Measurements from ENCODE around the gene TSPAN31.

The TSPAN31 gene

DNA sequence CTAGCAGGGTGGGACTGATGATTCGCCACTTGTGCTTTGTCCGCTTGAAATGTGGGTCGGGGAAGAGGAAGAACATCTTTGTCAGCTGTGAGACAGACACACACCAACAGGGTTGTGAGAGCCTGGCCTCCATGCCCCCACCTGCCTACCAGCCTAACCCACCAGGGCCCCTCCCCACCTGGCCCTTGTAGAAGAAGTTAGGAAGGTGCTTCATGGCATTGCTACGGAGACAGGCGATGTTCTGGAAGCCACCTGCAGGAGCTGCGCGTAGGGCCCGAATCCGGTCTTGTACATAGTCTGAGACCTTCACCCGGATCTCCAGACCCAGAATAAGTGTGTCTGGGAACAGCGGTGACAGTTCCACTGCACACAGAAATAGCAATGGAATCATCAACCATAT, 24.8 kb downstream of the TSPAN31 start:
- Histone ChIP-seq H3K4me3 (ENCODE audit: low read depth, low read length, poor library complexity, severe bottlenecking) (no peak overlapping the region), H3K4me1 (ENCODE audit: insufficient read depth, low read length, severe bottlenecking) (peaks cover 36% of the 10 kb centered on the region), H4K20me1 (ENCODE audit: insufficient read depth, low read length) (no peaks in the 10 kb centered on the region), H3F3A (ENCODE audit: insufficient read depth, low read length) (no peaks in the 10 kb centered on the region), H2AFZ (ENCODE audit: low read length) (no peak overlapping the region), H3K27me3 (ENCODE audit: insufficient read depth, low read length) (peaks cover 13% of the 10 kb centered on the region), H3K9me2 (ENCODE audit: low read depth, low read length) (no peaks in the 10 kb centered on the region), H3K9ac (ENCODE audit: low read length) (no peak overlapping the region), H3K36me3 (ENCODE audit: insufficient read depth, low read length) (peaks cover 35% of the 10 kb centered on the region), H3K27ac (ENCODE audit: low read depth, low read length, poor library complexity, severe bottlenecking) (no peak overlapping the region), H3K79me2 (ENCODE audit: insufficient read depth, low read length) (no peaks in the 10 kb centered on the region), H3K4me2 (ENCODE audit: low read length) (no peak overlapping the region), H3K9me3 (ENCODE audit: low read length) (no peaks in the 10 kb centered on the region)
- no peak for TF ChIP-seq EZH2 (IDR thresholded peaks at IDR 0.05; ENCODE audit: borderline replicate concordance, low read length)
- TF ChIP-seq, protein P1, sequence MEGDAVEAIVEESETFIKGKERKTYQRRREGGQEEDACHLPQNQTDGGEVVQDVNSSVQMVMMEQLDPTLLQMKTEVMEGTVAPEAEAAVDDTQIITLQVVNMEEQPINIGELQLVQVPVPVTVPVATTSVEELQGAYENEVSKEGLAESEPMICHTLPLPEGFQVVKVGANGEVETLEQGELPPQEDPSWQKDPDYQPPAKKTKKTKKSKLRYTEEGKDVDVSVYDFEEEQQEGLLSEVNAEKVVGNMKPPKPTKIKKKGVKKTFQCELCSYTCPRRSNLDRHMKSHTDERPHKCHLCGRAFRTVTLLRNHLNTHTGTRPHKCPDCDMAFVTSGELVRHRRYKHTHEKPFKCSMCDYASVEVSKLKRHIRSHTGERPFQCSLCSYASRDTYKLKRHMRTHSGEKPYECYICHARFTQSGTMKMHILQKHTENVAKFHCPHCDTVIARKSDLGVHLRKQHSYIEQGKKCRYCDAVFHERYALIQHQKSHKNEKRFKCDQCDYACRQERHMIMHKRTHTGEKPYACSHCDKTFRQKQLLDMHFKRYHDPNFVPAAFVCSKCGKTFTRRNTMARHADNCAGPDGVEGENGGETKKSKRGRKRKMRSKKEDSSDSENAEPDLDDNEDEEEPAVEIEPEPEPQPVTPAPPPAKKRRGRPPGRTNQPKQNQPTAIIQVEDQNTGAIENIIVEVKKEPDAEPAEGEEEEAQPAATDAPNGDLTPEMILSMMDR (IDR thresholded peaks at IDR 0.05; ENCODE audit: low read length): no peak

DNA sequence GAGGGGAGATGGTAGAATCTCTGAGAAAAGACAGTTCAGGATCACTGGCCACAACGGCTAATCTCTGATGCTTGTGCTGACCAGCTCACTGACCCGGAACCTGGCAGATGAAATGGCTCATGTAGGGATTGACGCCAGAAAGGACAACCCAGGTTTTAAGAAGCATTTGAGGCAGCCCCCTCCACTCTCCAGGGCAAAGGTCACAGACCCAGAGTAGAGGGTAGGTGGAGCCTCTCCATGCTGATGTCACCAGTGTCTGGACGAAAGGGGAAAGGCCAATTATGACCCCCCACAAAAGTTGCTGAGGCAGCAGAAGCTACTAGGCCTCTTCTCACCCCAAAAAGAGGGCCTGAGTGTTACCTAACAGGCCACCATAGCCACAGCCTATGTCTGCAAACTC, 25.9 kb downstream of the TSPAN31 start:
- Histone ChIP-seq H3K4me2 (ENCODE audit: low read length) (peak overlapping the region; percentile 90), H3K27me3 (ENCODE audit: insufficient read depth, low read length) (peaks cover 5% of the 10 kb centered on the region), H3K4me3 (ENCODE audit: low read depth, low read length, poor library complexity, severe bottlenecking) (peak overlapping the region; percentile 75), H2AFZ (ENCODE audit: low read length) (no peak overlapping the region), H4K20me1 (ENCODE audit: insufficient read depth, low read length) (no peaks in the 10 kb centered on the region), H3F3A (ENCODE audit: insufficient read depth, low read length) (no peaks in the 10 kb centered on the region), H3K79me2 (ENCODE audit: insufficient read depth, low read length) (no peaks in the 10 kb centered on the region), H3K27ac (ENCODE audit: low read depth, low read length, poor library complexity, severe bottlenecking) (no peak overlapping the region), H3K9me2 (ENCODE audit: low read depth, low read length) (no peaks in the 10 kb centered on the region), H3K36me3 (ENCODE audit: insufficient read depth, low read length) (peaks cover 35% of the 10 kb centered on the region), H3K9me3 (ENCODE audit: low read length) (no peaks in the 10 kb centered on the region), H3K4me1 (ENCODE audit: insufficient read depth, low read length, severe bottlenecking) (peaks cover 24% of the 10 kb centered on the region), H3K9ac (ENCODE audit: low read length) (no peak overlapping the region; the same call in 1 of the 2 replicates)
- TF ChIP-seq, protein P1 (IDR thresholded peaks at IDR 0.05; ENCODE audit: low read length): no peak
- TF ChIP-seq EZH2 (IDR thresholded peaks at IDR 0.05; ENCODE audit: borderline replicate concordance, low read length): no peak

DNA sequence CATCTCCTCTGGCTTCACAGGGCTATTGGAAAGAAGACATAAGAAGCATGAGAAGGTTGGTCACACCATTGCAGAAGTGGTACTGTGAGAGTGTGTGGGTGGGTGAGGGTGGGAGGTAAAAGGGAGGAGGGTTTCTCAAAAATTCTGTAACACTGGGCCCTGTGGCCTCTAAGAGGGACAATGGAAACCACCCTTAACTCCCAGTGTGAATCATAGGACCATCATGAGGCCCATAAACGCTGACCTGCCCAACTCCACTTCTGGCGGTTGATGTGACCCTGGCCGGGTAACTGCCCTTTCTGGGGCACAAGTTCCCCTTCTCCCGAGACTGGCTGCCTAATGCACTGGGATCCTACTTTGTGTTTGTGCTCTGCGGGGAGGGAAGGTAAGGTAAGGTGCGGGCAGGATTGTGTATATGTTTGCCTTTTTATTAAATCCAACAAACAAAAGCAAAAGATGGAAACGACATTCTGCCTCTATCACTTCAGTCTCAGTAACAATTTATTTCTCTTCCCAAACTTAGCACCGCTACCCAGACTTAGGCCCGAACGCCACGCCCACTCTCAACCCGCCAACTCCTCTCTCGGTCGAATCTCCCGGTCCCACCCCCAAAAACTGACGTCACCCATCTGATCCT, 26.5 kb downstream of the TSPAN31 start:
- no peaks in the 10 kb centered on the region for H3F3A ChIP-seq (ENCODE audit: insufficient read depth, low read length)
- TF ChIP-seq, protein P1 (IDR thresholded peaks at IDR 0.05; ENCODE audit: low read length): no peak
- no peak for TF ChIP-seq EZH2 (IDR thresholded peaks at IDR 0.05; ENCODE audit: borderline replicate concordance, low read length)
- no peaks in the 10 kb centered on the region for H3K9me2 ChIP-seq (ENCODE audit: low read depth, low read length)
- H3K79me2 ChIP-seq (ENCODE audit: insufficient read depth, low read length): no peaks in the 10 kb centered on the region
- no peaks in the 10 kb centered on the region for H4K20me1 ChIP-seq (ENCODE audit: insufficient read depth, low read length)
- H3K4me3 ChIP-seq (ENCODE audit: low read depth, low read length, poor library complexity, severe bottlenecking): peak overlapping the region; percentile 75
- H3K27ac ChIP-seq (ENCODE audit: low read depth, low read length, poor library complexity, severe bottlenecking): peak overlapping the region; percentile 8
- H3K9ac ChIP-seq (ENCODE audit: low read length): peak overlapping the region; percentile 72
- H3K27me3 ChIP-seq (ENCODE audit: insufficient read depth, low read length): peaks cover under 1% of the 10 kb centered on the region; the same call in 1 of the 2 replicates
- H2AFZ ChIP-seq (ENCODE audit: low read length): peak overlapping the region; percentile 14; the same call in 1 of the 2 replicates
- peak overlapping the region; percentile 90 for H3K4me2 ChIP-seq (ENCODE audit: low read length)
- peaks cover 35% of the 10 kb centered on the region for H3K36me3 ChIP-seq (ENCODE audit: insufficient read depth, low read length)
- H3K9me3 ChIP-seq (ENCODE audit: low read length): no peaks in the 10 kb centered on the region
- H3K4me1 ChIP-seq (ENCODE audit: insufficient read depth, low read length, severe bottlenecking): peaks cover 18% of the 10 kb centered on the region
